Body of pancreas (tissue), 4 donors: ENCODE measurements around the gene LMBRD2.

Source experiments
- POLR2A ChIP-seq, 3 donors: fragments of 450-650 bp; IDR thresholded peaks; one replicate each; pipeline ENCODE4 v1.6.1; 2016; ENCODE audit warnings: antibody characterized with exemption in 3 of 3, mild to moderate bottlenecking in 2 of 3
- TF ChIP-seq, protein P1 (sequence below), 7 experiments: fragments of 450-650 bp in 4 of 7; fragments of 200-600 bp in 3 of 7; sonication (generic) in 3 of 7; IDR thresholded peaks; one replicate each; pipeline ENCODE4 v1.5.1; 2016 to 2019; ENCODE audit warnings: antibody characterized with exemption in 7 of 7

DNA sequence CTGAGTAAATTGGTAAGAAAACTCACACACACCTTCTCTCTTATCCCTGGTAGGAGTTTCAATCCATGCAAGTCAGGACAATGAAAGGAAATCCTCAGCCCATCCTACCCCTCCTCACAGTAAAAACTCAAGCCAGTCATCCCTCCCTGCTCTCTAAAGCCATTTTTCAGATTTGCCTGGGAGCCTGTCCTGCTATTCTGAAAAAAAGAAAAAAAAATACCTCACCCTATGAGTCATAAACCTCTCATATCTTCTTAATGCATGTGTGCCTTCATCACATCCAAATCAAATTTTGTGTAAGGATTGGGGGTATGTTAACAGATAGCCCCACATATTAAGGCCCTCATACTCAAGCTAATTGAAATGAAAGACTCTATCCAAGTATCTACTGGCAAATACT lies 99.1 kb downstream of the LMBRD2 start:
- TF ChIP-seq, protein P1, sequence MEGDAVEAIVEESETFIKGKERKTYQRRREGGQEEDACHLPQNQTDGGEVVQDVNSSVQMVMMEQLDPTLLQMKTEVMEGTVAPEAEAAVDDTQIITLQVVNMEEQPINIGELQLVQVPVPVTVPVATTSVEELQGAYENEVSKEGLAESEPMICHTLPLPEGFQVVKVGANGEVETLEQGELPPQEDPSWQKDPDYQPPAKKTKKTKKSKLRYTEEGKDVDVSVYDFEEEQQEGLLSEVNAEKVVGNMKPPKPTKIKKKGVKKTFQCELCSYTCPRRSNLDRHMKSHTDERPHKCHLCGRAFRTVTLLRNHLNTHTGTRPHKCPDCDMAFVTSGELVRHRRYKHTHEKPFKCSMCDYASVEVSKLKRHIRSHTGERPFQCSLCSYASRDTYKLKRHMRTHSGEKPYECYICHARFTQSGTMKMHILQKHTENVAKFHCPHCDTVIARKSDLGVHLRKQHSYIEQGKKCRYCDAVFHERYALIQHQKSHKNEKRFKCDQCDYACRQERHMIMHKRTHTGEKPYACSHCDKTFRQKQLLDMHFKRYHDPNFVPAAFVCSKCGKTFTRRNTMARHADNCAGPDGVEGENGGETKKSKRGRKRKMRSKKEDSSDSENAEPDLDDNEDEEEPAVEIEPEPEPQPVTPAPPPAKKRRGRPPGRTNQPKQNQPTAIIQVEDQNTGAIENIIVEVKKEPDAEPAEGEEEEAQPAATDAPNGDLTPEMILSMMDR (IDR thresholded peaks at IDR 0.05): no peak
- TF ChIP-seq POLR2A (IDR thresholded peaks at IDR 0.05): no peak
